Ishikawa (cell line): Measurements from ENCODE around the gene IGFALS.

ENCODE experiments used
- EGR1 ChIP-seq: IDR thresholded peaks from 2 replicates; pipeline ENCODE4 v1.6.1; 2012
- EP300 ChIP-seq: IDR thresholded peaks from 2 replicates; pipeline ENCODE4 v1.6.1; 2012; ENCODE audit warnings: borderline replicate concordance
- RAD21 ChIP-seq: IDR thresholded peaks from 2 replicates; pipeline ENCODE4 v1.6.1; 2012; ENCODE audit warnings: low read depth

DNA sequence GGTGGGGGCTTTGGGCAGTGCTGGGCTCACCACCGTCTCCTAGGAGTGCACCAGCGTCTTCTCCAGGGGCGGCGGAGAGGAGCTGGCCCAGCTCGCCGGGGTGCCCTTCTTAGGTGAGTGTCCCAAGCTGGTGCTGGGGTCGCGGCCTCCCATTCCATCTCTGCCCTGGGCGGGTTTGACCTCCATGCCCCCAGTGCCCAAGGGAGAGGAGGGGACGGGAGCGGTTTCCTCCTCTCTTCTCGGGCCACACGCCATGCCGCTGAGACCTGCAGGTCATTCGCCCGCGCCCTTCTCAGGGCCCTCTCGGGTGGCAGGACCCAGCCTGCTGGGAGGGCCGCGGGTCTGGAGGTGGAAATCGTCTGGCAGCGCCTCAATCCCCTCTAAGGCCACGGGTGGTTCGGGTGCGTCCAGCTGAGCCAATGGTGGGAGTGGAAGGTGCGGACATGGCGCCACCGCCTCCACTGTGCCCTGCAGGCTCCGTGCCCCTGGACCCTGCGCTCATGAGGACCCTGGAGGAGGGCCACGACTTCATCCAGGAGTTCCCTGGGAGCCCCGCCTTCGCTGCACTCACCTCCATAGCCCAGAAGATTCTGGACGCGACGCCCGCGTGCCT, 5.3 kb downstream of the IGFALS start:
- no peak for TF ChIP-seq EGR1
- no peak for TF ChIP-seq RAD21
- no peak for TF ChIP-seq EP300
